IPS-18c (cell line): Measurements from ENCODE around the gene RACK1.

Experiments
- H3K4me3 ChIP-seq: 2 replicates; pipeline ENCODE4 v1.7.0; 2013; ENCODE audit warnings: low read depth, mild to moderate bottlenecking, low read length, moderate library complexity; ENCODE audit not compliant: insufficient read depth
- H3K9me3 ChIP-seq: one replicate; pipeline ENCODE4 v1.6.1; 2013; ENCODE audit warnings: mild to moderate bottlenecking, low read length, moderate library complexity; ENCODE audit not compliant: control insufficient read depth, insufficient read depth

RACK1 gene

GRCh38 chr5:181237729-181238385, 5.8 kb downstream of the RACK1 start:
- H3K9me3 ChIP-seq = no peaks in the 10 kb centered on the region
- no peak overlapping the region for H3K4me3 ChIP-seq

GRCh38 chr5:181236954-181237641, 6.6 kb downstream of the RACK1 start:
- no peak overlapping the region for H3K4me3 ChIP-seq
- H3K9me3 ChIP-seq = no peaks in the 10 kb centered on the region

- no peaks in the 10 kb centered on the region for H3K9me3 ChIP-seq
- no peak overlapping the region for H3K4me3 ChIP-seq
These were observed 7.2 kb downstream of the RACK1 start for GRCh38 chr5:181236471-181236870.

- no peaks in the 10 kb centered on the region for H3K9me3 ChIP-seq
- no peak overlapping the region for H3K4me3 ChIP-seq
These were observed 7.9 kb downstream of the RACK1 start for GRCh38 chr5:181235689-181236366.

- Histone ChIP-seq H3K4me3 (no peak overlapping the region), H3K9me3 (no peaks in the 10 kb centered on the region)
These were observed 8.4 kb downstream of the RACK1 start for GRCh38 chr5:181235323-181235688.

- H3K9me3 ChIP-seq = no peaks in the 10 kb centered on the region
These were observed 9.0 kb downstream of the RACK1 start for GRCh38 chr5:181234455-181235306.

GRCh38 chr5:181233801-181234454, 9.8 kb downstream of the RACK1 start:
- no peak overlapping the region for H3K4me3 ChIP-seq
- H3K9me3 ChIP-seq = no peaks in the 10 kb centered on the region

More at GRCh38 chr5:181234455-181235306, 9.0 kb downstream of the RACK1 start:
- no peak overlapping the region for H3K4me3 ChIP-seq

- H3K4me3 ChIP-seq = no peak overlapping the region
- no peaks in the 10 kb centered on the region for H3K9me3 ChIP-seq
These were observed 10.5 kb downstream of the RACK1 start for GRCh38 chr5:181233088-181233800.

GRCh38 chr5:181232593-181232992, 11.1 kb downstream of the RACK1 start:
- Histone ChIP-seq H3K9me3 (no peaks in the 10 kb centered on the region), H3K4me3 (no peak overlapping the region)

GRCh38 chr5:181231432-181231831, 12.3 kb downstream of the RACK1 start:
- no peak overlapping the region for H3K4me3 ChIP-seq
- H3K9me3 ChIP-seq = no peaks in the 10 kb centered on the region

GRCh38 chr5:181230551-181230950, 13.2 kb downstream of the RACK1 start:
- Histone ChIP-seq H3K9me3 (no peaks in the 10 kb centered on the region), H3K4me3 (no peak overlapping the region)

GRCh38 chr5:181229996-181230395, 13.7 kb downstream of the RACK1 start:
- Histone ChIP-seq H3K9me3 (no peaks in the 10 kb centered on the region), H3K4me3 (no peak overlapping the region)

- peak overlapping the region; percentile 96 for H3K4me3 ChIP-seq
- H3K9me3 ChIP-seq = no peaks in the 10 kb centered on the region
These were observed 19.1 kb downstream of the RACK1 start for GRCh38 chr5:181224390-181225229.

- Histone ChIP-seq H3K4me3 (peak overlapping the region; percentile 96), H3K9me3 (no peaks in the 10 kb centered on the region)
These were observed 19.8 kb downstream of the RACK1 start for GRCh38 chr5:181223729-181224389.

- H3K4me3 ChIP-seq = peak within 1 kb of the TSS; percentile 96
These were observed 20.5 kb downstream of the RACK1 start, which contains the start of gene TRIM41 for GRCh38 chr5:181223058-181223728. TRIM41 (plus strand) TSS chr5:181223281; CDS start chr5:181224000, 719 bp downstream.

More at GRCh38 chr5:181223058-181223728, 20.5 kb downstream of the RACK1 start, which contains the start of gene TRIM41:
- no peaks in the 10 kb centered on the region for H3K9me3 ChIP-seq
